NCI-H82 treated with DMSO at 0.1 percent for 48 hours (cell line): ENCODE data around the gene LDB3.

Experiments used
- DNase-seq: peaks from one replicate; lab custom pipeline; 2025; ENCODE audit not compliant: unreplicated experiment; lab: John Stamatoyannopoulos, UW

LDB3 gene

GRCh38 chr10:86757113-86757972 lies 89.0 kb downstream of the LDB3 start:
- DNase-seq: no peak

DNA sequence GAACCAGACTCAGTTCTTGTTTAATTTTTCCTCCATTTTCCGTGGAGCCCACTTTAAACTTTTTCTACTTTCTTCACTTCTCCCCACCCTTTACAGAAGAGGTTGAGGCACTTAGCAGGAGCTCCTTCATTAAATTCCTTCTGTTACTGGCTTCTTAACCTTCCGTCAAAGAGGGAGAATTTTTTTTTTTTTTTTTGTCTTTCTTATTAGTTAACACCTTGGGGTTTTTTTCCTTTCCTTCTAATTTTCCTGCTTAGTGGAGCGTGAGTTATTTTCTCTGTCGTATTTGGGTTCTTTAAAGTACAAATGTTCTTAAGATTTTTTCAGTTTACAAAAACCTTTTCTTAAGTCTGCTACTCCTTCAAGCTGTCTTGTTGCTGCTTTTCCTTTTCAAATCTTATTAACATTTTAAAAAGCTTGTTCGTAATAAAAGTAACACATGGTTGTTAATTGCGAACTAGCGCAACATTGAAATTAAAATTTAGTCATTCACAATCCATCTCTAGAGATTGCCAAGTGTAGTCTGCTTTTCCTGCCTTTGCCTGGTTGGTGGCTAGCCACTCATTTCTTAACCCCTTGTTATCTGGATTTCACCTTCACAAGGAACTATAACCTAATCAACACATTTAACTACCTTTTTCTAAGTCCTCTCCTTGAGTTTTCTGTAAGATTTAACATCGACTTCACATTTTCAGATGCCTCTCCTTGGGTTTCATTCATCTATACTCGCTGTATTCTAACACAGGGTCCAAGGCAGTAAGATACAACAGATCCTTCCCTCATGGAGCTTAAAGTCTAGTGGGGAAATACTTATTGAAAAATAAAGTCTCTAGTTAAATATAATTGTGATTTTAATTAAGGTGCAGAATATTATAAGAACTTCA lies 90.1 kb downstream of the LDB3 start:
- no peak for DNase-seq

DNA sequence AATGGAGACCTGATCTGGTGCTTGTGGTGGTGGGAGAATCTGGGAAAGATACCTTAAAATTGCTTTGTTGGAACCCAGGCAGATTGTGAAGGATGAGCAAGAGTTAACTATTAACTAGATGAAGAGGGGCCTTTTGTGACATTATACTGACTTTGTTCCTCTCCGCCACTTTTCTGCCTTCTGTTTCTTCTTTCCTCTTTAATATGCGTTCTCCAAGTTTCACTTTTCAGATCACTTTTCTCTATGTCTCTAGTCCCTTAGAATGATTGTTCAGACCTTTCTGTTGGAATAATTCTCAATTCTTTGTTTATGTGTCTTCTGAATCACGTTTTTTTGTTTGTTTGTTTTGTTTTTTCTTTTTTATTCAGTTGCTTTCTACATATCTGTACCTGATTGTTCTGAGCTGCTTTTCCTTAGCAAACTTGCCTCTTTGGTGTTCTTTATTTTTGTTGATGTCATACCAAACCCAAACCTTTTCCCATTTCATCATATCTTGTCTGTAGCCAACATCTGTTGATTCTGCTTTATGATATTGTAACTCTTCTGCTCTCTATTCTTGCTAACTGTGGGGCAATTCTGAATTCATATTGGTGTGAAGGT lies 90.9 kb downstream of the LDB3 start:
- DNase-seq: no peak

- DNase-seq: no peak
Observed at GRCh38 chr10:86763404-86763803, 95.1 kb downstream of the LDB3 start.

DNA sequence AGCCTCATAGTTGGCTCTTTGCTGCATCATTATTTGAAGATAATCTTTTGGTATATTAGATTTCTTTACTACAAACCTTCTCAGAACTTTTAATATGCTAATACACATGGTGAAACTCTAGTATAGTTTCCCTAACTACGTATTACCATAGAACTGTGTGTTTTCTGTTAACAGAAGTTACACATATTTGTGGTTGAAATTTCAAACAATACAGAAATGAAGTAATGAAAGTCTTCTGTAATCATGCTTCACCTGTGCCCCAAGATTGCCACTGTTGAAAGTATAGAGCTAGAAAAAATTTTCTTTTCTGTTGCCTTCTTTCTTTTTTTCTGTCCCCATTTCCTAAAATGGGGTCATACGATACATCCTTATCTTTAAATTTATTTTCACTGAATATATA lies 97.2 kb downstream of the LDB3 start:
- no peak for DNase-seq

GRCh38 chr10:86768412-86769062 lies 100.2 kb downstream of the LDB3 start:
- DNase-seq: no peak

DNA sequence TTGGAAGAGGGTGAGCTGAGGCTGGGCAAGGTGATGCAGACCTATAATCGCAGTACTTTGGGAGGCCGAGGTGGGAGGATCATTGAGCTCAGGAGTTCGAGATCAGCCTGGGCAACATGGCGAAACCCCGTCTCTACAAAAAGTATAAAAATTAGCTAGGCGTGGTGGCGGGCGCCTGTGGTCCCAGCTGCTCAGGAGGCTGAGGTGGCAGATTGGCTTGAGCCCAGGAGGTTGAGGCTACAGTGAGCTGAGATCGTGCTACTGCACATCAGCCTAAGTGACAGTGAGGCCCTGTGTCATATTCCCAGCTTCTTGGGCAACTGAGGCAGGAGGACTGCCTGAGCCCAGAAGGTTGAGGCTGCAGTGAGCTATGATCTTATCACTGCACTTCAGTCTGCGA lies 101.7 kb downstream of the LDB3 start:
- no peak for DNase-seq

- no peak for DNase-seq
Observed at GRCh38 chr10:86770412-86770960, 102.2 kb downstream of the LDB3 start.

- no peak for DNase-seq
Observed at GRCh38 chr10:86773498-86773897, 105.2 kb downstream of the LDB3 start.

DNA sequence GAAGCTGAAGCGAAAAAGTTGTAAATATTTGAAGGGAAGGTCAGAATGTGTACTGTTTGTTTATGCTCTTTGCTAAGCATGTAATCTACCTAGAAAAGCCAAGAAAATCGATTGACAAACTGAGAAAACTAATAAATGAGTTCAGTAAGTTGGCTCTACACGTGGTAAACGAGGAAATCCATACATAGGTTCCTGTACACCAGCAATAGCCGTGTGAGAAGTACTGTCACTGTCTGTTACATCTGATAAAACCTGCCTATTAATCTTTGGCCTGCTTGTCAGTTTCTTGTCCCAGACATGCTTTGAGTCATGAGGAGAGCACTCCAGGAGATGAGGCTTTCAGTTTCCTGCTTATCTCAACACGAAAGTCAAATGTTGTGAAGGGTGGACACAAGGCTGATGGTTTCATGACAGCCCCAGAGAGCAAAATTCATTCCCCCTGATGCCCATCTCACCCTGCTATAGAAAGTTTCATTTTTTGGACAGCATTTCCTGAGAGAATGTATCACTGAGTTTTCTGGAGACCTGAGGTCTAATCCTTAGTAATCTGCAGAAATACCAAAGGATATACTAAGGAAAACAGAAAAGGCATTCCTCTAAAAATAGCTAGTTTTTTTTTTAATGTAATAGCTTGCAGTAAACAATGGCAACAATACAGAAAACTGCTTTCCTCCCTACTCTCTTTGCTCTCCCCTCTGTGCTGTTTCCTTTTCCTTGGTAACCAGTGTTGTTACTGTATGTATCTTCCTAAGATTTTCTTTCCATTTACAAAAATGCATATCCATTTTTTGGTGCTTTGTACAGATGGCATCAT lies 107.0 kb downstream of the LDB3 start:
- DNase-seq: no peak

GRCh38 chr10:86775870-86776180 lies 107.5 kb downstream of the LDB3 start:
- no peak for DNase-seq

- DNase-seq: no peak
Observed at GRCh38 chr10:86779220-86780017, 111.1 kb downstream of the LDB3 start.

DNA sequence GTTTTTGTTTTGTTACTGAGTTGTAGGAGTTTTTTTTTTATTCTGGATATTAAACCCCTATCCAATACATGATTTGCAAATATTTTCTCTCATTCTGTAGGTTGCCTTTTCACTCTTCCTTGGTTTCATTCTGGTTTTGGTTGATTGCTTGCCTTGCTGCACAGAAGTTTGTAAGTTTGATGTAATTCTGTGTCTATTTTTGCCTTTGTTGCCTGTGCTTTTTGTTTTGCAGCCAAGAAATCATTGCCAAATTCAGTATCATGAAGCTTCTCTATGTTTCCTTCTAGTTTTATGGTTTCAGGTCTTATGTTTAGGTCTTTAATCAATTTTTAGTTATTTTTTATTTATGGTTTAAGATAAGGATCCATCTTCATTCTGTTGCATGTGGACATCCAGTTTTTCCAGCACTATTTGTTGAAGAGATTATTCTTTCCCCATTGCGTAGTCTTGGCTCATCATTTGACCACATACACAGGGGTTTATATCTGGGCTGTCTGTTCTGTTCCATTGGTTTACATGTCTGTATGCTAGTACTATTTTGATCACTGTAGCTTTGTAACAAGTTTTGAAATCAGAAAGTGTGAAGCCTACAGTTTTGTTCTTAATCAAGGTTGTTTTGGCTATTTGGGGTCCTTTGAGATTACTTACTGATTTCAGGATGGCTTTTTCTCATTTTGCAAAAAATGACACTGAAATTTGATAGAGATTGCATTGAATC lies 114.5 kb downstream of the LDB3 start:
- no peak for DNase-seq

- DNase-seq: no peak
Observed at GRCh38 chr10:86785037-86785436, 116.7 kb downstream of the LDB3 start.
